HCT116 (cell line): ENCODE data around the gene C10orf90. TPM values are rescaled to one million over a fixed set of nuclear protein-coding genes. Genes with fewer than 3 reads are reported as not detected.

ENCODE experiments used
- ATAC-seq: fragments of 200-7000 bp; cut with Tn5 transposase; 2 replicates; pipeline ENCODE4 v1.9.1; 2020; ENCODE audit warnings: mild to moderate bottlenecking, moderate library complexity
- BruUV-seq: library from RNA; stranded (reverse); fragments of 400-500 nt; replicated peaks from 2 replicates; lab custom pipeline; 2021; lab: Mats Ljungman, UMichigan
- CTCF ChIA-PET: fragments of 300-600 bp; sonication (Branson Sonifier 250); formaldehyde crosslinking; loops from one replicate; lab custom pipeline; 2021; ENCODE audit warnings: antibody characterized with exemption; lab: Charles Lee
- POLR2A ChIA-PET: fragments of 300-600, 350-600 bp; sonication (Branson Sonifier 250); formaldehyde crosslinking; loops from one replicate; lab custom pipeline; 2021; ENCODE audit warnings: antibody characterized with exemption; lab: Charles Lee
- RAD21 ChIA-PET, 2 experiments: fragments of 300-600 bp; sonication (Branson Sonifier 250); formaldehyde crosslinking; loops; one replicate each; lab custom pipeline; 2023; ENCODE audit warnings: low total read pairs in 2 of 2; ENCODE audit not compliant: uncharacterized antibody in 2 of 2, unreplicated experiment in 2 of 2, low non-redundant PET in 1 of 2; lab: Charles Lee
- DNase-seq: peaks from one replicate; pipeline ENCODE4 v3.0.0-alpha.2; 2010; ENCODE audit warnings: low read depth, low spot score
- H2AFZ ChIP-seq: fragments of 200-600 bp; shearing (Covaris generic), sonication (generic); 2 replicates; pipeline ENCODE4 v1.6.1; 2017; ENCODE audit warnings: low read depth, mixed run types, mixed read lengths, antibody characterized with exemption, low read length; ENCODE audit not compliant: poor library complexity, severe bottlenecking
- H3K27ac ChIP-seq: 2 replicates; pipeline ENCODE4 v1.5.1; 2012; ENCODE audit warnings: low read depth, low read length
- H3K27me3 ChIP-seq: fragments of 200-600 bp; sonication (generic); 2 replicates; pipeline ENCODE4 v1.6.1; 2016; ENCODE audit warnings: mixed run types, low read length, mixed read lengths; ENCODE audit not compliant: insufficient read depth
- H3K36me3 ChIP-seq, 2 experiments: fragments of 200-500 bp in 1 of 2; fragments of 200-600 bp in 1 of 2; sonication (Bioruptor generic) in 1 of 2; sonication (generic) in 1 of 2; 2 replicates each; pipeline versions ENCODE4 v1.5.1 to v1.6.1; 2014 to 2016; ENCODE audit warnings: low read length in 2 of 2, inconsistent platforms in 1 of 2, mixed read lengths in 1 of 2, mixed run types in 1 of 2; ENCODE audit not compliant: insufficient read depth in 2 of 2, control insufficient read depth in 1 of 2
- H3K4me1 ChIP-seq, 2 experiments: fragments of 200-600 bp in 1 of 2; sonication (generic) in 1 of 2; 2 replicates each; pipeline versions ENCODE4 v1.5.1 to v1.6.1; 2012 to 2017; ENCODE audit warnings: low read length in 2 of 2, inconsistent platforms in 1 of 2, mild to moderate bottlenecking in 1 of 2, mixed read lengths in 1 of 2, mixed run types in 1 of 2, moderate library complexity in 1 of 2; ENCODE audit not compliant: insufficient read depth in 2 of 2, control insufficient read depth in 1 of 2
- H3K4me2 ChIP-seq: fragments of 200-600 bp; sonication (generic); 2 replicates; pipeline ENCODE4 v1.6.1; 2017; ENCODE audit warnings: mixed run types, low read length, mixed read lengths
- H3K4me3 ChIP-seq, 2 experiments: fragments of 200-600 bp in 1 of 2; sonication (generic) in 1 of 2; replicated peaks in 1 of 2; 2 replicates each; pipeline ENCODE4 v1.5.1; 2011 to 2016; ENCODE audit warnings: low read length in 2 of 2, control low read depth in 1 of 2, low read depth in 1 of 2, mild to moderate bottlenecking in 1 of 2, mixed read lengths in 1 of 2, mixed run types in 1 of 2
- H3K79me2 ChIP-seq: fragments of 200-600 bp; sonication (generic); 2 replicates; pipeline ENCODE4 v1.6.1; 2017; ENCODE audit warnings: mild to moderate bottlenecking, mixed run types, low read length, moderate library complexity, mixed read lengths; ENCODE audit not compliant: insufficient read depth
- H3K9ac ChIP-seq: fragments of 200-600 bp; sonication (generic); 2 replicates; pipeline ENCODE4 v1.6.1; 2016; ENCODE audit warnings: low read length, mixed read lengths
- H3K9me2 ChIP-seq: fragments of 200-600 bp; sonication (generic), shearing (Covaris generic); 2 replicates; pipeline ENCODE4 v1.6.1; 2017; ENCODE audit warnings: mixed run types, mild to moderate bottlenecking, moderate library complexity; ENCODE audit not compliant: insufficient read depth
- H3K9me3 ChIP-seq, 2 experiments: fragments of 200-500 bp in 1 of 2; fragments of 200-600 bp in 1 of 2; sonication (Bioruptor generic) in 1 of 2; sonication (generic) in 1 of 2; 2 replicates each; pipeline ENCODE4 v1.6.1; 2014 to 2017; ENCODE audit warnings: low read length in 2 of 2, mixed read lengths in 2 of 2, inconsistent platforms in 1 of 2, low read depth in 1 of 2, mild to moderate bottlenecking in 1 of 2, mixed run types in 1 of 2, moderate library complexity in 1 of 2; ENCODE audit not compliant: control insufficient read depth in 1 of 2, insufficient read depth in 1 of 2
- H4K20me1 ChIP-seq: fragments of 200-600 bp; sonication (generic), shearing (Covaris generic); 2 replicates; pipeline ENCODE4 v1.6.1; 2017; ENCODE audit warnings: mixed run types, mild to moderate bottlenecking, moderate library complexity; ENCODE audit not compliant: insufficient read depth
- CBX3 ChIP-seq: IDR thresholded peaks from 2 replicates; pipeline ENCODE4 v1.6.1; 2012; ENCODE audit warnings: low read depth
- CEBPB ChIP-seq: IDR thresholded peaks from 2 replicates; pipeline ENCODE4 v1.6.1; 2012; ENCODE audit warnings: low read depth
- EGR1 ChIP-seq: IDR thresholded peaks from 2 replicates; pipeline ENCODE4 v1.6.1; 2012; ENCODE audit warnings: low read depth
- EZH2 ChIP-seq: fragments of 200-600 bp; sonication (generic); IDR thresholded peaks from 2 replicates; pipeline ENCODE4 v1.6.1; 2017; ENCODE audit warnings: antibody characterized with exemption, mixed run types
- EZH2phosphoT487 ChIP-seq: fragments of 200-600 bp; IDR thresholded peaks from 2 replicates; pipeline ENCODE4 v1.6.1; 2018; ENCODE audit warnings: antibody characterized with exemption, borderline replicate concordance
- FOSL1 ChIP-seq: IDR thresholded peaks from 2 replicates; pipeline ENCODE4 v1.6.1; 2012; ENCODE audit warnings: low read depth
- POLR2A ChIP-seq: IDR thresholded peaks from 2 replicates; pipeline ENCODE4 v1.7.0; 2011; ENCODE audit warnings: borderline replicate concordance; ENCODE audit not compliant: insufficient read depth, insufficient read length; ENCODE audit errors: extremely low read depth
- POLR2AphosphoS5 ChIP-seq: IDR thresholded peaks from 2 replicates; pipeline ENCODE4 v1.6.1; 2011; ENCODE audit warnings: mild to moderate bottlenecking, low read depth, low read length, moderate library complexity
- RAD21 ChIP-seq: IDR thresholded peaks from 2 replicates; pipeline ENCODE4 v1.6.1; 2012; ENCODE audit warnings: low read depth, mild to moderate bottlenecking
- SIN3A ChIP-seq: IDR thresholded peaks from 2 replicates; pipeline ENCODE4 v1.6.1; 2012; ENCODE audit warnings: low read depth
- SP1 ChIP-seq: IDR thresholded peaks from 2 replicates; pipeline ENCODE4 v1.6.1; 2012; ENCODE audit warnings: low read depth
- TCF7L2 ChIP-seq: IDR thresholded peaks from 2 replicates; pipeline ENCODE4 v1.7.0; 2011; ENCODE audit warnings: borderline replicate concordance, inconsistent platforms; ENCODE audit not compliant: insufficient read depth, insufficient read length; ENCODE audit errors: extremely low read depth
- YY1 ChIP-seq: IDR thresholded peaks from 2 replicates; pipeline ENCODE4 v1.6.1; 2011; ENCODE audit warnings: low read length, low read depth, moderate library complexity, mild to moderate bottlenecking; ENCODE audit not compliant: insufficient replicate concordance; ENCODE audit errors: extremely low read depth
- ZFX ChIP-seq: fragments of 450-650 bp; IDR thresholded peaks from 2 replicates; pipeline ENCODE4 v1.6.1; 2017
- ZNF274 ChIP-seq: fragments of 200-500 bp; sonication (Bioruptor generic); IDR thresholded peaks from 2 replicates; pipeline ENCODE4 v1.6.1; 2014; ENCODE audit warnings: mild to moderate bottlenecking, low read depth, low read length, inconsistent platforms
- intact Hi-C: fragments of 100-400 bp; cut with micrococcal nuclease; formaldehyde crosslinking; loops from 2 replicates; pipeline ENCODE4 v1.10.0; 2022
- total RNA-seq: library from RNA; stranded (reverse); gene quantifications from one replicate; pipeline ENCODE4 v1.2.1, GENCODE V29; 2021; ENCODE audit not compliant: unreplicated experiment
- TF ChIP-seq, protein P1 (sequence below): IDR thresholded peaks from 2 replicates; pipeline ENCODE4 v1.6.1; 2012; ENCODE audit warnings: low read depth
- TF ChIP-seq, protein P2 (sequence below), 3 experiments: fragments of 200-600 bp in 1 of 3; sonication (generic) in 1 of 3; IDR thresholded peaks in 2 of 3; conservative IDR thresholded peaks in 1 of 3; 2 replicates each; pipeline ENCODE4 v1.5.1; 2012 to 2017; ENCODE audit warnings: low read depth in 2 of 3, low read length in 2 of 3, antibody characterized with exemption in 1 of 3, borderline replicate concordance in 1 of 3, control low read depth in 1 of 3, mild to moderate bottlenecking in 1 of 3, mixed read lengths in 1 of 3, mixed run types in 1 of 3, moderate library complexity in 1 of 3; ENCODE audit not compliant: insufficient read depth in 1 of 3
- TF ChIP-seq, protein P3 (sequence below): IDR thresholded peaks from 2 replicates; pipeline ENCODE4 v1.6.1; 2011; ENCODE audit warnings: mild to moderate bottlenecking, low read length, moderate library complexity; ENCODE audit not compliant: insufficient replicate concordance; ENCODE audit errors: extremely low read depth
- TF ChIP-seq, protein P4 (sequence below): IDR thresholded peaks from 2 replicates; pipeline ENCODE4 v1.6.1; 2012

The C10orf90 gene
- total RNA-seq, 1 experiment from 2014 or later, result not detected

DNA sequence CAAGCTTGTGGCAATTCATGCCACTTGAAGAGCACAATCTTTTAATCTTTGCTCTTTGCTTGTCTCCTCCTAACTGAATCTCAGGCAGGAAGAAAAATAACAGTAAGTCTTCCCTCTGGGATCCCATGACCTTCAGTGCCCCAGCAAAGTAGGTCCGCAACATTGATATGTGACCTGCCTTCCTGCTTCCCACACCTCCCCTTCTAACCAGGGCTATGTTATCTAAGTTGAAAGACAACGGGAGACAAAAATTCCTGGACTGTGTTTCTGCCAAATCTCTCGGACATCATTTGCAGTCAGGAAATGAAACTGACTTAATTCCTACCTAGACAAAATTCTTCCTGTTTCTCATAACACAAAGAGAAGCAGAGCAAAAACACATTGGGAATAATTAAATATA is 53.8 kb downstream of the C10orf90 start:
- Histone ChIP-seq H3K27me3 (peaks cover 75% of the 10 kb centered on the region), H3K27ac (no peak overlapping the region), H2AFZ (no peak overlapping the region), H3K9me2 (no peaks in the 10 kb centered on the region), H3K4me3 (no peak overlapping the region), H3K36me3 (no peaks in the 10 kb centered on the region), H3K4me1 (no peaks in the 10 kb centered on the region), H3K79me2 (no peaks in the 10 kb centered on the region), H4K20me1 (no peaks in the 10 kb centered on the region), H3K4me2 (no peak overlapping the region), H3K9me3 (no peaks in the 10 kb centered on the region), H3K9ac (no peak overlapping the region)
- ChIA-PET RAD21 (no interaction called here), CTCF (no interaction called here), POLR2A (no interaction called here)
- ATAC-seq (no peak), DNase-seq (no peak)
- no TSS peak for BruUV-seq
- no peak for TF ChIP-seq RAD21
- TF ChIP-seq SP1, result no peak
- TF ChIP-seq YY1, result no peak
- no peak for TF ChIP-seq EZH2
- TF ChIP-seq, protein P1, sequence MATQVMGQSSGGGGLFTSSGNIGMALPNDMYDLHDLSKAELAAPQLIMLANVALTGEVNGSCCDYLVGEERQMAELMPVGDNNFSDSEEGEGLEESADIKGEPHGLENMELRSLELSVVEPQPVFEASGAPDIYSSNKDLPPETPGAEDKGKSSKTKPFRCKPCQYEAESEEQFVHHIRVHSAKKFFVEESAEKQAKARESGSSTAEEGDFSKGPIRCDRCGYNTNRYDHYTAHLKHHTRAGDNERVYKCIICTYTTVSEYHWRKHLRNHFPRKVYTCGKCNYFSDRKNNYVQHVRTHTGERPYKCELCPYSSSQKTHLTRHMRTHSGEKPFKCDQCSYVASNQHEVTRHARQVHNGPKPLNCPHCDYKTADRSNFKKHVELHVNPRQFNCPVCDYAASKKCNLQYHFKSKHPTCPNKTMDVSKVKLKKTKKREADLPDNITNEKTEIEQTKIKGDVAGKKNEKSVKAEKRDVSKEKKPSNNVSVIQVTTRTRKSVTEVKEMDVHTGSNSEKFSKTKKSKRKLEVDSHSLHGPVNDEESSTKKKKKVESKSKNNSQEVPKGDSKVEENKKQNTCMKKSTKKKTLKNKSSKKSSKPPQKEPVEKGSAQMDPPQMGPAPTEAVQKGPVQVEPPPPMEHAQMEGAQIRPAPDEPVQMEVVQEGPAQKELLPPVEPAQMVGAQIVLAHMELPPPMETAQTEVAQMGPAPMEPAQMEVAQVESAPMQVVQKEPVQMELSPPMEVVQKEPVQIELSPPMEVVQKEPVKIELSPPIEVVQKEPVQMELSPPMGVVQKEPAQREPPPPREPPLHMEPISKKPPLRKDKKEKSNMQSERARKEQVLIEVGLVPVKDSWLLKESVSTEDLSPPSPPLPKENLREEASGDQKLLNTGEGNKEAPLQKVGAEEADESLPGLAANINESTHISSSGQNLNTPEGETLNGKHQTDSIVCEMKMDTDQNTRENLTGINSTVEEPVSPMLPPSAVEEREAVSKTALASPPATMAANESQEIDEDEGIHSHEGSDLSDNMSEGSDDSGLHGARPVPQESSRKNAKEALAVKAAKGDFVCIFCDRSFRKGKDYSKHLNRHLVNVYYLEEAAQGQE, result no peak
- TF ChIP-seq, protein P2, sequence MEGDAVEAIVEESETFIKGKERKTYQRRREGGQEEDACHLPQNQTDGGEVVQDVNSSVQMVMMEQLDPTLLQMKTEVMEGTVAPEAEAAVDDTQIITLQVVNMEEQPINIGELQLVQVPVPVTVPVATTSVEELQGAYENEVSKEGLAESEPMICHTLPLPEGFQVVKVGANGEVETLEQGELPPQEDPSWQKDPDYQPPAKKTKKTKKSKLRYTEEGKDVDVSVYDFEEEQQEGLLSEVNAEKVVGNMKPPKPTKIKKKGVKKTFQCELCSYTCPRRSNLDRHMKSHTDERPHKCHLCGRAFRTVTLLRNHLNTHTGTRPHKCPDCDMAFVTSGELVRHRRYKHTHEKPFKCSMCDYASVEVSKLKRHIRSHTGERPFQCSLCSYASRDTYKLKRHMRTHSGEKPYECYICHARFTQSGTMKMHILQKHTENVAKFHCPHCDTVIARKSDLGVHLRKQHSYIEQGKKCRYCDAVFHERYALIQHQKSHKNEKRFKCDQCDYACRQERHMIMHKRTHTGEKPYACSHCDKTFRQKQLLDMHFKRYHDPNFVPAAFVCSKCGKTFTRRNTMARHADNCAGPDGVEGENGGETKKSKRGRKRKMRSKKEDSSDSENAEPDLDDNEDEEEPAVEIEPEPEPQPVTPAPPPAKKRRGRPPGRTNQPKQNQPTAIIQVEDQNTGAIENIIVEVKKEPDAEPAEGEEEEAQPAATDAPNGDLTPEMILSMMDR (IDR thresholded peaks at IDR 0.05 in 2 of 3, conservative IDR thresholded peaks at IDR 0.05 in 1 of 3; ENCODE audit: borderline replicate concordance in 1 of 3, insufficient read depth in 1 of 3, low read depth in 2 of 3, low read length in 2 of 3), result no peak
- TF ChIP-seq TCF7L2, result no peak
- no peak for TF ChIP-seq CEBPB
- TF ChIP-seq ZFX, result no peak
- TF ChIP-seq EZH2phosphoT487, result no peak
- TF ChIP-seq ZNF274, result no peak
- no peak for TF ChIP-seq SIN3A
- TF ChIP-seq, protein P3, sequence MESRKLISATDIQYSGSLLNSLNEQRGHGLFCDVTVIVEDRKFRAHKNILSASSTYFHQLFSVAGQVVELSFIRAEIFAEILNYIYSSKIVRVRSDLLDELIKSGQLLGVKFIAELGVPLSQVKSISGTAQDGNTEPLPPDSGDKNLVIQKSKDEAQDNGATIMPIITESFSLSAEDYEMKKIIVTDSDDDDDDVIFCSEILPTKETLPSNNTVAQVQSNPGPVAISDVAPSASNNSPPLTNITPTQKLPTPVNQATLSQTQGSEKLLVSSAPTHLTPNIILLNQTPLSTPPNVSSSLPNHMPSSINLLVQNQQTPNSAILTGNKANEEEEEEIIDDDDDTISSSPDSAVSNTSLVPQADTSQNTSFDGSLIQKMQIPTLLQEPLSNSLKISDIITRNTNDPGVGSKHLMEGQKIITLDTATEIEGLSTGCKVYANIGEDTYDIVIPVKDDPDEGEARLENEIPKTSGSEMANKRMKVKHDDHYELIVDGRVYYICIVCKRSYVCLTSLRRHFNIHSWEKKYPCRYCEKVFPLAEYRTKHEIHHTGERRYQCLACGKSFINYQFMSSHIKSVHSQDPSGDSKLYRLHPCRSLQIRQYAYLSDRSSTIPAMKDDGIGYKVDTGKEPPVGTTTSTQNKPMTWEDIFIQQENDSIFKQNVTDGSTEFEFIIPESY, result no peak
- no peak for TF ChIP-seq EGR1
- TF ChIP-seq POLR2A, result no peak
- no peak for TF ChIP-seq POLR2AphosphoS5
- TF ChIP-seq FOSL1, result no peak
- no peak for TF ChIP-seq CBX3
- TF ChIP-seq, protein P4, sequence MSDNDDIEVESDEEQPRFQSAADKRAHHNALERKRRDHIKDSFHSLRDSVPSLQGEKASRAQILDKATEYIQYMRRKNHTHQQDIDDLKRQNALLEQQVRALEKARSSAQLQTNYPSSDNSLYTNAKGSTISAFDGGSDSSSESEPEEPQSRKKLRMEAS, result no peak
- intact Hi-C loops, result no loop called here
